Ovary (tissue), 9 donors: ENCODE data around the gene HNRNPC. TPM values are rescaled to one million over a fixed set of nuclear protein-coding genes. Genes with fewer than 3 reads are reported as not detected.
"Not testable (repeated sequence)": the region's sequence is repeated elsewhere in the genome, so short reads cannot be mapped to it uniquely, and the experiment has no call there.

Source experiments
- DNase-seq, 5 donors: peaks; one replicate each; pipeline ENCODE4 v3.0.0-alpha.2; 2019 to 2020
- H3K27ac ChIP-seq, 2 donors: fragments of 200-600 bp; one replicate each; pipeline versions ENCODE4 v1.5.1 to v1.8.0; 2019 to 2022
- H3K27me3 ChIP-seq: fragments of 200-600 bp; one replicate; pipeline ENCODE4 v1.8.0; 2022
- H3K36me3 ChIP-seq: fragments of 200-600 bp; sonication (generic); one replicate; pipeline ENCODE4 v1.5.1; 2019
- H3K4me1 ChIP-seq: one replicate; pipeline ENCODE4 v1.8.1; 2013; ENCODE audit warnings: mild to moderate bottlenecking, moderate library complexity; ENCODE audit not compliant: insufficient read depth
- H3K4me3 ChIP-seq: fragments of 200-600 bp; sonication (generic); one replicate; pipeline ENCODE4 v1.5.1; 2017
- H3K9me3 ChIP-seq, 2 donors: fragments of 200-600 bp in 1 of 2; sonication (generic) in 1 of 2; one replicate each; pipeline versions ENCODE4 v1.5.1 to v1.8.1; 2013 to 2019; ENCODE audit warnings: mild to moderate bottlenecking in 1 of 2, moderate library complexity in 1 of 2
- CTCF ChIP-seq, 3 donors: fragments of 450-650 bp in 2 of 3; fragments of 200-600 bp in 1 of 3; IDR thresholded peaks; one replicate each; pipeline versions ENCODE4 v1.5.1 to v1.8.0; 2016 to 2022; ENCODE audit warnings: antibody characterized with exemption in 3 of 3, mild to moderate bottlenecking in 1 of 3
- EP300 ChIP-seq: sonication (generic); formaldehyde crosslinking; IDR thresholded peaks from one replicate; pipeline ENCODE4 v1.6.1; 2017; ENCODE audit warnings: antibody characterized with exemption
- POLR2A ChIP-seq: fragments of 450-650 bp; IDR thresholded peaks from one replicate; pipeline ENCODE4 v1.6.1; 2017; ENCODE audit warnings: antibody characterized with exemption, mild to moderate bottlenecking, moderate library complexity
- WGBS, 3 donors: extraction: QIAGEN DNeasy Blood & Tissue Kit in 1 of 3; methylation state at CpG; one replicate each; pipeline versions ENCODE4 v1.1.5 to v1.1.7; 2013 to 2017; 5-methylcytosine and 5-hydroxymethylcytosine counted together
- intact Hi-C, 4 donors: fragments of 100-400 bp; cut with DNase I; formaldehyde crosslinking; loops; one replicate each; pipeline versions ENCODE4 v1.11.0 to v1.15.1; 2022 to 2023
- polyA plus RNA-seq, 2 donors: library from polyadenylated mRNA; stranded (reverse); fragments of 200-250 nt in 1 of 2; fragments of 350-450 nt in 1 of 2; fragmentation: Illumina TruSeq in 1 of 2; extraction: RNeasy Lipid Tissue Mini Kit (QIAGEN cat#74804) in 1 of 2; gene quantifications; one replicate each; pipeline ENCODE4 v1.2.3, GENCODE V29; 2013 to 2014
- total RNA-seq, 7 donors: library from RNA; depleted of rRNA in 2 of 7; stranded (reverse); fragments of >200 nt in 2 of 7; fragmentation: NEBNext Ultra II Directional in 3 of 7; extraction: Animal tissue kit (Norgen Biotek cat#: 25700) in 3 of 7; gene quantifications; one replicate each; pipeline versions ENCODE4 v1.1.0 to v1.2.4, GENCODE V29; 2016 to 2023
- donor health status: DM: no; HTN: no; CAD: no; lungs with moderate emphysema.
- donor health status: DM: no; HTN: no; CAD: no.
- donor health status: Bipolar disorder and iron deficiency.
- donor health status: DM: yes; HTN: yes; CAD: no.
- donor health status: DM: no; HTN: no; CAD: no.
- donor health status: DM: yes; HTN: yes; CAD: no.

The HNRNPC gene
- total and polyA plus RNA-seq, 9 donors, result 427 to 913 (median 526) TPM

GRCh38 chr14:21229821-21230220 lies 39.4 kb downstream of the HNRNPC start:
- 68 to 74% (median 71%) methylated on average over 5 of the region's 5 CpGs for WGBS, 3 donors
- Histone ChIP-seq H3K27ac (no peak overlapping the region), H3K36me3 (no peaks in the 10 kb centered on the region), H3K4me1 (peaks cover 9% of the 10 kb centered on the region), H3K9me3 (no peaks in the 10 kb centered on the region), H3K4me3 (no peak overlapping the region), H3K27me3 (no peaks in the 10 kb centered on the region)
- no peak for DNase-seq
- intact Hi-C loops, result no loop called here
- TF ChIP-seq EP300 (no peak), CTCF (IDR thresholded peaks at IDR 0.05) (no peak), POLR2A (no peak)

- no peak overlapping the region for H3K27ac ChIP-seq
These were observed 41.3 kb downstream of the HNRNPC start for GRCh38 chr14:21227981-21228380.

GRCh38 chr14:21227150-21227549 lies 42.1 kb downstream of the HNRNPC start:
- Histone ChIP-seq H3K27me3 (no peaks in the 10 kb centered on the region), H3K36me3 (no peaks in the 10 kb centered on the region), H3K4me1 (peaks cover 5% of the 10 kb centered on the region), H3K4me3 (no peak overlapping the region), H3K9me3 (no peaks in the 10 kb centered on the region), H3K27ac (no peak overlapping the region)
- intact Hi-C loops, result no loop called here
- DNase-seq, result no peak
- WGBS, 3 donors, result 77 to 82% (median 80%) methylated on average over 5 of the region's 5 CpGs
- TF ChIP-seq POLR2A (no peak), CTCF (IDR thresholded peaks at IDR 0.05) (no peak), EP300 (no peak)

More at GRCh38 chr14:21227981-21228380, 41.3 kb downstream of the HNRNPC start:
- Histone ChIP-seq H3K4me3 (no peak overlapping the region), H3K27me3 (no peaks in the 10 kb centered on the region), H3K4me1 (peaks cover 9% of the 10 kb centered on the region), H3K9me3 (no peaks in the 10 kb centered on the region), H3K36me3 (no peaks in the 10 kb centered on the region)
- intact Hi-C loops, result no loop called here
- DNase-seq, result no peak
- 74 to 85% (median 78%) methylated on average over 1 of the region's 1 CpG for WGBS, 3 donors
- TF ChIP-seq POLR2A (no peak), EP300 (no peak), CTCF (IDR thresholded peaks at IDR 0.05) (no peak)

GRCh38 chr14:21226467-21226866 lies 42.8 kb downstream of the HNRNPC start:
- Histone ChIP-seq H3K4me1 (peaks cover 7% of the 10 kb centered on the region), H3K9me3 (no peaks in the 10 kb centered on the region), H3K4me3 (no peak overlapping the region), H3K27me3 (no peaks in the 10 kb centered on the region), H3K27ac (no peak overlapping the region), H3K36me3 (no peaks in the 10 kb centered on the region)
- 79 to 84% (median 81%) methylated on average over 8 of the region's 8 CpGs for WGBS, 3 donors
- TF ChIP-seq POLR2A (no peak), EP300 (no peak), CTCF (IDR thresholded peaks at IDR 0.05) (no peak)
- intact Hi-C loops, result no loop called here
- DNase-seq, result no peak

GRCh38 chr14:21225164-21225563 lies 44.1 kb downstream of the HNRNPC start:
- H3K27me3 ChIP-seq, intact Hi-C loops, H3K4me3 ChIP-seq, H3K4me1 ChIP-seq, DNase-seq, H3K36me3 ChIP-seq, H3K9me3 ChIP-seq, H3K27ac ChIP-seq: not testable (repeated sequence)
- 88 to 93% (median 90%) methylated on average over 7 of the region's 7 CpGs for WGBS, 3 donors
